Esophagus muscularis mucosa (tissue), 4 donors: Measurements from ENCODE around the gene SORCS2. TPM values are rescaled to one million over a fixed set of nuclear protein-coding genes. Genes with fewer than 3 reads are reported as not detected.

Experiments used
- DNase-seq: peaks from one replicate; pipeline ENCODE4 v3.0.0-alpha.2; 2017; ENCODE audit errors: extremely low spot score
- H3K27ac ChIP-seq, 4 donors: fragments of 200-600 bp; sonication (generic); replicated peaks in 1 of 4; 1 replicate in 3 of 4; 2 replicates in 1 of 4; pipeline ENCODE4 v1.5.1; 2016 to 2019; ENCODE audit warnings: mild to moderate bottlenecking in 1 of 4
- H3K27me3 ChIP-seq, 4 donors: fragments of 200-600 bp; sonication (generic); one replicate each; pipeline versions ENCODE4 v1.5.1 to v1.6.0; 2016 to 2019
- H3K36me3 ChIP-seq, 4 donors: fragments of 200-600 bp; sonication (generic); one replicate each; pipeline ENCODE4 v1.5.1; 2016 to 2019
- H3K4me1 ChIP-seq, 4 donors: fragments of 200-600 bp; sonication (generic); one replicate each; pipeline ENCODE4 v1.5.1; 2016 to 2019
- H3K4me3 ChIP-seq, 4 donors: fragments of 200-600 bp; sonication (generic); 1 replicate in 2 of 4; 2 replicates in 2 of 4; pipeline ENCODE4 v1.5.1; 2016 to 2019; ENCODE audit warnings: mild to moderate bottlenecking in 4 of 4, moderate library complexity in 1 of 4
- H3K9me3 ChIP-seq, 4 donors: fragments of 200-600 bp; sonication (generic); 1 replicate in 3 of 4; 2 replicates in 1 of 4; pipeline ENCODE4 v1.5.1; 2016 to 2019
- EP300 ChIP-seq: sonication (generic); formaldehyde crosslinking; IDR thresholded peaks from one replicate; pipeline ENCODE4 v1.6.1; 2017; ENCODE audit warnings: antibody characterized with exemption
- POLR2A ChIP-seq: fragments of 450-650 bp; IDR thresholded peaks from one replicate; pipeline ENCODE4 v1.6.1; 2017; ENCODE audit warnings: antibody characterized with exemption, moderate library complexity, mild to moderate bottlenecking, low read depth
- POLR2AphosphoS5 ChIP-seq, 2 donors: sonication (generic); formaldehyde crosslinking; IDR thresholded peaks; one replicate each; pipeline ENCODE4 v1.6.1; 2017; ENCODE audit warnings: antibody characterized with exemption in 2 of 2
- WGBS: methylation state at CpG from one replicate; pipeline ENCODE4 v1.1.5; 2018; 5-methylcytosine and 5-hydroxymethylcytosine counted together
- intact Hi-C: fragments of 100-400 bp; cut with DNase I; formaldehyde crosslinking; loops from one replicate; pipeline ENCODE4 v1.15.1; 2023
- total RNA-seq, 4 donors: library from RNA; depleted of rRNA; stranded (reverse); fragments of >200 nt; gene quantifications; one replicate each; pipeline versions ENCODE4 v1.1.0 to v1.2.1, GENCODE V29; 2016
- TF ChIP-seq, protein P1 (sequence below), 3 experiments: fragments of 200-600 bp in 2 of 3; fragments of 450-650 bp in 1 of 3; sonication (generic) in 2 of 3; IDR thresholded peaks; one replicate each; pipeline ENCODE4 v1.5.1; 2017 to 2019; ENCODE audit warnings: antibody characterized with exemption in 3 of 3, mild to moderate bottlenecking in 2 of 3, moderate library complexity in 1 of 3

SORCS2 gene
- total RNA-seq, 4 donors from 2014 or later, result 3.3 to 10.1 (median 4.3) TPM

DNA sequence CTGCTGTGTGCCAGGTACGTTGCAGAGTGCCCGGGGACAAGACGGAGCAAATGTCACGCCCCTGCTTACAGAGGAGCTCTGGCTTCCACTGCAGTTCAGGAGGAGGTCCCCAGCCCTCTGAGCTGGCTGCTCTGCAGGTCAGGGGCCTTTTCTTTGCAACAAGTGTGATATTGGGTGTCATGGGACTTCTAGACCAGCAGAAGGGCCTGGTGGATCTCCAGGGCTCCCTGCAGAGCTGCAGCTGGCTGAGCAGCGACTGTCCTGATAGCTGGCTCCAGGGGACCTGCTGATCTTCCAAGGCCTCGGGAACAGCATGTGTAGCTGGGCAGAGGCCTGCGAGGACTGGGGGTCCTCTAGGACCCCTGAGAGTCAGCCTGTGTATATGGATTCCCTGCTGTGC, 120.4 kb downstream of the SORCS2 start:
- no peak for DNase-seq
- TF ChIP-seq, protein P1, sequence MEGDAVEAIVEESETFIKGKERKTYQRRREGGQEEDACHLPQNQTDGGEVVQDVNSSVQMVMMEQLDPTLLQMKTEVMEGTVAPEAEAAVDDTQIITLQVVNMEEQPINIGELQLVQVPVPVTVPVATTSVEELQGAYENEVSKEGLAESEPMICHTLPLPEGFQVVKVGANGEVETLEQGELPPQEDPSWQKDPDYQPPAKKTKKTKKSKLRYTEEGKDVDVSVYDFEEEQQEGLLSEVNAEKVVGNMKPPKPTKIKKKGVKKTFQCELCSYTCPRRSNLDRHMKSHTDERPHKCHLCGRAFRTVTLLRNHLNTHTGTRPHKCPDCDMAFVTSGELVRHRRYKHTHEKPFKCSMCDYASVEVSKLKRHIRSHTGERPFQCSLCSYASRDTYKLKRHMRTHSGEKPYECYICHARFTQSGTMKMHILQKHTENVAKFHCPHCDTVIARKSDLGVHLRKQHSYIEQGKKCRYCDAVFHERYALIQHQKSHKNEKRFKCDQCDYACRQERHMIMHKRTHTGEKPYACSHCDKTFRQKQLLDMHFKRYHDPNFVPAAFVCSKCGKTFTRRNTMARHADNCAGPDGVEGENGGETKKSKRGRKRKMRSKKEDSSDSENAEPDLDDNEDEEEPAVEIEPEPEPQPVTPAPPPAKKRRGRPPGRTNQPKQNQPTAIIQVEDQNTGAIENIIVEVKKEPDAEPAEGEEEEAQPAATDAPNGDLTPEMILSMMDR (IDR thresholded peaks at IDR 0.05), result no peak
- TF ChIP-seq POLR2A (no peak), POLR2AphosphoS5 (IDR thresholded peaks at IDR 0.05) (no peak), EP300 (no peak)
- no peak overlapping the region for H3K27ac ChIP-seq
- H3K4me1 ChIP-seq, result peaks cover 0 to 6% (median 3%) of the 10 kb centered on the region in 4 donors
- no peak overlapping the region for H3K4me3 ChIP-seq
- H3K9me3 ChIP-seq, result peaks cover 0 to under 1% (median 0%) of the 10 kb centered on the region in 4 donors
- WGBS, result 97% methylated on average over 4 of the region's 7 CpGs
- no peaks in the 10 kb centered on the region for H3K36me3 ChIP-seq
- intact Hi-C loops, result no loop called here
- no peaks in the 10 kb centered on the region for H3K27me3 ChIP-seq

GRCh38 chr4:7313347-7313811, 121.0 kb downstream of the SORCS2 start:
- intact Hi-C loops, result no loop called here
- Histone ChIP-seq H3K27me3 (no peaks in the 10 kb centered on the region), H3K9me3 (peaks cover 0 to 6% (median 3%) of the 10 kb centered on the region in 4 donors), H3K27ac (peak overlapping the region in 2 of 4 donors; percentile 22 to 65), H3K4me1 (peaks cover 0 to 6% (median 3%) of the 10 kb centered on the region in 4 donors), H3K4me3 (no peak overlapping the region), H3K36me3 (no peaks in the 10 kb centered on the region)
- TF ChIP-seq, protein P1 (IDR thresholded peaks at IDR 0.05), result no peak
- no peak for TF ChIP-seq EP300
- TF ChIP-seq POLR2AphosphoS5 (IDR thresholded peaks at IDR 0.05), result no peak
- no peak for TF ChIP-seq POLR2A
- WGBS, result 85% methylated on average over 13 of the region's 14 CpGs
- no peak for DNase-seq

- 91% methylated on average over 10 of the region's 11 CpGs for WGBS
- H3K27ac ChIP-seq, result peak overlapping the region in 2 of 4 donors; percentile 22 to 65
These were observed 121.7 kb downstream of the SORCS2 start for GRCh38 chr4:7313991-7314390.

GRCh38 chr4:7315286-7315685, 122.9 kb downstream of the SORCS2 start:
- no peak for DNase-seq
- Histone ChIP-seq H3K9me3 (peaks cover 0 to 20% (median 19%) of the 10 kb centered on the region in 4 donors), H3K36me3 (no peaks in the 10 kb centered on the region), H3K27me3 (no peaks in the 10 kb centered on the region), H3K4me1 (peaks cover 0 to 6% (median 0%) of the 10 kb centered on the region in 4 donors), H3K4me3 (no peak overlapping the region), H3K27ac (no peak overlapping the region)
- TF ChIP-seq POLR2A, result no peak
- no peak for TF ChIP-seq EP300
- WGBS, result 97% methylated on average over 3 of the region's 4 CpGs
- intact Hi-C loops, result no loop called here

More at GRCh38 chr4:7313991-7314390, 121.7 kb downstream of the SORCS2 start:
- H3K36me3 ChIP-seq, result no peaks in the 10 kb centered on the region
- no peaks in the 10 kb centered on the region for H3K27me3 ChIP-seq
- peaks cover 0 to 6% (median 1%) of the 10 kb centered on the region in 4 donors for H3K4me1 ChIP-seq
- intact Hi-C loops, result no loop called here
- no peak for DNase-seq
- H3K9me3 ChIP-seq, result peaks cover 0 to 10% (median 9%) of the 10 kb centered on the region in 4 donors
- H3K4me3 ChIP-seq, result no peak overlapping the region
- TF ChIP-seq POLR2AphosphoS5 (IDR thresholded peaks at IDR 0.05) (no peak), POLR2A (no peak), EP300 (no peak)
- TF ChIP-seq, protein P1 (IDR thresholded peaks at IDR 0.05), result no peak

DNA sequence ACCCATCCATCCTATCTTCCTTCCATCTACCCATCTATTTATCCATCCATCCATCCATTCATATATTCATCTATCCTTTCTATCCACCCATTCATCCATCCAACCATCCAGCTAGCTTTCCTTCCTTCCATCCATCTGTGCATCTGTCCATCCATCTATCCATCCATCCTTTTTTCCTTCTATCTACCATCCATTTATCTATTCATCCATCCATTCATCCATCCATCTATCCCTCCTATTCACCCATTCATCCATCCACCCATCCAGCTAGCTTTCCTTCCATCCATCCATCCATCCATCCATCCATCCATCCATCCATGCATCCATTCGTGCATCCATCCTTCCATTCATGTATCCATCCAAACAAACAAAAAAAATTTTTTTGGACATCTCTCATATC, 123.6 kb downstream of the SORCS2 start:
- H3K27ac ChIP-seq, result no peak overlapping the region
- TF ChIP-seq POLR2AphosphoS5 (IDR thresholded peaks at IDR 0.05) (no peak), EP300 (no peak), POLR2A (no peak)
- TF ChIP-seq, protein P1 (IDR thresholded peaks at IDR 0.05), result no peak
- H3K4me3 ChIP-seq, result no peak overlapping the region
- no peaks in the 10 kb centered on the region for H3K27me3 ChIP-seq
- H3K4me1 ChIP-seq, result peaks cover 0 to 6% (median 0%) of the 10 kb centered on the region in 4 donors
- 93% methylated on average over 1 of the region's 1 CpG for WGBS
- H3K9me3 ChIP-seq, result peaks cover 0 to 23% (median 20%) of the 10 kb centered on the region in 4 donors
- no peaks in the 10 kb centered on the region for H3K36me3 ChIP-seq
- intact Hi-C loops, result no loop called here
- DNase-seq, result no peak
